Fibroblast of mammary gland (primary cell): Measurements from ENCODE around the gene PLAAT1.
A peak's percentile ranks its signal among the peaks of the same experiment; 100 is the strongest.

Experiments used
- DNase-seq: peaks from one replicate; pipeline ENCODE4 v3.0.0-alpha.2; 2010; ENCODE audit warnings: low read depth
- H3K4me3 ChIP-seq: 2 replicates; pipeline ENCODE4 v1.5.1; 2011; ENCODE audit warnings: low read depth, mild to moderate bottlenecking, low read length, moderate library complexity; ENCODE audit not compliant: control insufficient read depth
- CTCF ChIP-seq: conservative IDR thresholded peaks from 2 replicates; pipeline ENCODE4 v1.5.1; 2011; ENCODE audit warnings: low read depth, low read length, inconsistent platforms; ENCODE audit not compliant: control insufficient read depth, insufficient read depth

PLAAT1 gene

GRCh38 chr3:193230610-193231009 lies 10.4 kb upstream of the PLAAT1 start:
- H3K4me3 ChIP-seq, result no peak overlapping the region
- no peak for DNase-seq
- TF ChIP-seq CTCF, result no peak

GRCh38 chr3:193231201-193231600 lies 9.8 kb upstream of the PLAAT1 start:
- H3K4me3 ChIP-seq, result no peak overlapping the region
- no peak for TF ChIP-seq CTCF
- DNase-seq, result no peak

GRCh38 chr3:193236599-193236998 lies 4.4 kb upstream of the PLAAT1 start:
- no peak for TF ChIP-seq CTCF
- no peak overlapping the region for H3K4me3 ChIP-seq
- DNase-seq, result no peak

GRCh38 chr3:193237030-193237429 lies 4.0 kb upstream of the PLAAT1 start:
- DNase-seq, result no peak
- no peak for TF ChIP-seq CTCF
- H3K4me3 ChIP-seq, result no peak overlapping the region

- no peak for TF ChIP-seq CTCF
- no peak for DNase-seq
- peak overlapping the region; percentile 44 for H3K4me3 ChIP-seq
These were observed 579 bp upstream of the PLAAT1 start for GRCh38 chr3:193240436-193240849.

GRCh38 chr3:193241716-193242115 lies 694 bp downstream of the PLAAT1 start:
- no peak for TF ChIP-seq CTCF
- no peak overlapping the region for H3K4me3 ChIP-seq
- DNase-seq, result no peak

GRCh38 chr3:193243571-193243970 lies 2.5 kb downstream of the PLAAT1 start:
- DNase-seq, result no peak
- TF ChIP-seq CTCF, result no peak
- H3K4me3 ChIP-seq, result no peak overlapping the region
